ENCODE results near the gene ACOX3.
"Not testable (repeated sequence)": the region's sequence is repeated elsewhere in the genome, so short reads cannot be mapped to it uniquely, and the experiment has no call there.

The ACOX3 gene

DNA sequence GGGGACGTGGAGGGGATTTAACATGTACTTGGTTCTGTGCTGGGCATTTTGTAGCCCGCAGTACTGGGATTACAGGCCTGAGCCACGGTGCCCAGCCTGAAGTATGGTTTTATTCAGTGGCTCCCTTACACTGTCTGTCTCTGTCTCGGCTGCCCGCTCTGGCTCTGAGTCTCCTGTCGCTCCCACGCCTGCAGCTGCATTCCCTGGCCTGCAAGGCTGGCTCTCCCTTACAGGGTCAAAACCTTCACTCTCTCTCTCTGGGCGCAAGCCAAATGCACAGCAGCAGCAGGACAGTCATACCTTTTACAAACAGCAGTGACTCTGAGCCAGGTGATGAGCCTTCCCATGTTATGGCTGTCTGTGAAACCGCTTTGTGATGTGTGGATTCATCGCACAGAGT is 98.8 kb downstream of the ACOX3 start:
- H3K36me3 ChIP-seq, result no peaks in the 10 kb centered on the region
- 0 out of 2 replicates have a peak, but pooled peaks cover 3% of the 10 kb centered on the region for H3K9me3 ChIP-seq
- DNase-seq, result no peak
- TF ChIP-seq, protein P1, sequence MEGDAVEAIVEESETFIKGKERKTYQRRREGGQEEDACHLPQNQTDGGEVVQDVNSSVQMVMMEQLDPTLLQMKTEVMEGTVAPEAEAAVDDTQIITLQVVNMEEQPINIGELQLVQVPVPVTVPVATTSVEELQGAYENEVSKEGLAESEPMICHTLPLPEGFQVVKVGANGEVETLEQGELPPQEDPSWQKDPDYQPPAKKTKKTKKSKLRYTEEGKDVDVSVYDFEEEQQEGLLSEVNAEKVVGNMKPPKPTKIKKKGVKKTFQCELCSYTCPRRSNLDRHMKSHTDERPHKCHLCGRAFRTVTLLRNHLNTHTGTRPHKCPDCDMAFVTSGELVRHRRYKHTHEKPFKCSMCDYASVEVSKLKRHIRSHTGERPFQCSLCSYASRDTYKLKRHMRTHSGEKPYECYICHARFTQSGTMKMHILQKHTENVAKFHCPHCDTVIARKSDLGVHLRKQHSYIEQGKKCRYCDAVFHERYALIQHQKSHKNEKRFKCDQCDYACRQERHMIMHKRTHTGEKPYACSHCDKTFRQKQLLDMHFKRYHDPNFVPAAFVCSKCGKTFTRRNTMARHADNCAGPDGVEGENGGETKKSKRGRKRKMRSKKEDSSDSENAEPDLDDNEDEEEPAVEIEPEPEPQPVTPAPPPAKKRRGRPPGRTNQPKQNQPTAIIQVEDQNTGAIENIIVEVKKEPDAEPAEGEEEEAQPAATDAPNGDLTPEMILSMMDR (IDR thresholded peaks at IDR 0.05; ENCODE audit: low read depth, low read length), result no peak
- no peaks in the 10 kb centered on the region for H3K27me3 ChIP-seq
- no peak overlapping the region for H3K4me3 ChIP-seq (ENCODE audit: low read depth, low read length)
- H3K4me1 ChIP-seq, result no peaks in the 10 kb centered on the region

DNA sequence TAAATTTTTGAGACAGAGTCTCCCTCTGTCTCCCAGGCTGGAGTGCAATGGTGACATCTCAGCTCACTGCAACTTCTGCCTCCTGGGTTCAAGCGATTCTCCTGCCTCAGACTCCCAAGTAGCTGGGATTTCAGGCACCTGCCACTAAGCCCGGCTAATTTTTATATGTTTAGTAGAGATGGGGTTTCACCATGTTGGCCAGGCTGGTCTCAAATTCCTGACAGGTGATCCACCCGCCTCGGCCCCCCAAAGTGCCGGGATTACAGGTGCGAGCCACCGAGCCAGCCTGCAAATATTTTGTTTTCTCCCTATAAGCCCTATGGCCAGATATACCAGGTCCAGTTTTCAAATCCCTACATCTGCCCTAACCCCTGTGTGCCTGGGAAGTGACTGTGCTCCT is 99.2 kb downstream of the ACOX3 start:
- H3K4me3 ChIP-seq (ENCODE audit: low read depth, low read length); H3K27me3 ChIP-seq; H3K4me1 ChIP-seq; H3K9me3 ChIP-seq; H3K36me3 ChIP-seq; DNase-seq: not testable (repeated sequence)

DNA sequence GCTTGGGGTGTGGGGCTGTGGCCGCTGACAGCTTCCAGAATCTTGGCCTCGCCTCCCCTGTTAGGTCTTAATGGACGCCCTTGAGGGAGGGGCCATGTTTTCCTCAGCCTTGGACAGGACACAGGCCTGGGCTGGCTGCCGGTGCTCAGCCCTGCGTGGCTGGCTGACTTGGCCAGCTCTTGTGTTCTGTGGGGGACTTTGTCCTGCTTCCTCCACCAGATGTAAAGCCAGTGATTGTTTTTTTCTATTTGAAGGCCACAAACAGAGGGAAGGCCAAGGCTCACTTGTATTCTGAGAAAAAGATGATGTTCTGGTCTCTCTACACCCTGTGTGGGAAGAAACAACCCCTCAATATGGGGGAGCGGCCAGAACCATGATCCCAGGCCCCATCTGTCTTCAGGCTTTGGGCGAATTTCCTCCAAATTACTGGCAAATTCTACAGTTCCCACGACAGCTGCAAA is 99.7 kb downstream of the ACOX3 start:
- DNase-seq, result no peak
- Histone ChIP-seq H3K9me3 (0 out of 2 replicates have a peak, but pooled peaks cover 3% of the 10 kb centered on the region), H3K4me1 (no peaks in the 10 kb centered on the region), H3K4me3 (ENCODE audit: low read depth, low read length) (no peak overlapping the region), H3K27me3 (no peaks in the 10 kb centered on the region), H3K36me3 (no peaks in the 10 kb centered on the region)
- TF ChIP-seq, protein P1 (IDR thresholded peaks at IDR 0.05; ENCODE audit: low read depth, low read length), result no peak

GRCh38 chr4:8338351-8338961 is 102.1 kb downstream of the ACOX3 start:
- TF ChIP-seq, protein P1 (IDR thresholded peaks at IDR 0.05; ENCODE audit: low read depth, low read length), result no peak
- H3K9me3 ChIP-seq, result 0 out of 2 replicates have a peak, but pooled peaks cover 3% of the 10 kb centered on the region

GRCh38 chr4:8336412-8337075 is 104.0 kb downstream of the ACOX3 start:
- Histone ChIP-seq H3K9me3 (0 out of 2 replicates have a peak, but pooled peaks cover 3% of the 10 kb centered on the region), H3K4me1 (no peaks in the 10 kb centered on the region), H3K36me3 (no peaks in the 10 kb centered on the region), H3K27me3 (no peaks in the 10 kb centered on the region), H3K4me3 (ENCODE audit: low read depth, low read length) (no peak overlapping the region)
- TF ChIP-seq, protein P1 (IDR thresholded peaks at IDR 0.05; ENCODE audit: low read depth, low read length), result no peak
- DNase-seq, result no peak

More at GRCh38 chr4:8338351-8338961, 102.1 kb downstream of the ACOX3 start:
- Histone ChIP-seq H3K4me3 (ENCODE audit: low read depth, low read length) (no peak overlapping the region), H3K36me3 (no peaks in the 10 kb centered on the region), H3K4me1 (no peaks in the 10 kb centered on the region), H3K27me3 (no peaks in the 10 kb centered on the region)
- DNase-seq, result no peak

- H3K9me3 ChIP-seq, result 0 out of 2 replicates have a peak, but pooled peaks cover 3% of the 10 kb centered on the region
- H3K27me3 ChIP-seq, result no peaks in the 10 kb centered on the region
- TF ChIP-seq, protein P1 (IDR thresholded peaks at IDR 0.05; ENCODE audit: low read depth, low read length), result no peak
- no peaks in the 10 kb centered on the region for H3K4me1 ChIP-seq
- no peaks in the 10 kb centered on the region for H3K36me3 ChIP-seq
- H3K4me3 ChIP-seq (ENCODE audit: low read depth, low read length), result no peak overlapping the region
- DNase-seq, result no peak
Observed at GRCh38 chr4:8335848-8336247, 104.7 kb downstream of the ACOX3 start.

Data from BE2C (cell line).